COLO829 (cell line): ENCODE results near the gene PAM.
"Not testable (repeated sequence)": the region's sequence is repeated elsewhere in the genome, so short reads cannot be mapped to it uniquely, and the experiment has no call there.

ENCODE experiments used
- DNase-seq: peaks from one replicate; pipeline ENCODE4 v3.0.0; 2012; ENCODE audit warnings: low spot score

PAM gene

GRCh38 chr5:102946414-102946813 lies 191.3 kb downstream of the PAM start:
- DNase-seq = no peak

GRCh38 chr5:102946971-102947370 lies 191.9 kb downstream of the PAM start:
- no peak for DNase-seq

- DNase-seq = peak; percentile 8
These were observed 200.4 kb downstream of the PAM start for GRCh38 chr5:102955488-102955887.

DNA sequence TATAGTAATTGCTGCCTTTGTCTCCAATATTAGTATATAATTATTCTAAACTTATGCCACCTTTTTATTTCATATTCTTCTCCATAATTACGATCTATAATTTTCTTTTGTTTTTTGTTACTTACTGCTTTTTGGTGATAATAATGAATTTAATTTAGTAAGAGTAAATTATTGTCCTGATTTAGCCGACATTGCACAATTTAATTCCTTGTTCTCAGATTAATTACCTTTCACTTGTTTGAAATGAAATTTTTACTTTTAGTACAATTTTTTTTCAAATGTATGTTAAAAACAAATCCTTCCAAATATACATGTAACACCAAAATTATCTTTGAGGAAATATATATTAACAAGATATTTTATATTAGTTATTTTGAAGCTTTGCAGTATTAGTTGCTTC lies 201.5 kb downstream of the PAM start:
- DNase-seq = no peak

DNA sequence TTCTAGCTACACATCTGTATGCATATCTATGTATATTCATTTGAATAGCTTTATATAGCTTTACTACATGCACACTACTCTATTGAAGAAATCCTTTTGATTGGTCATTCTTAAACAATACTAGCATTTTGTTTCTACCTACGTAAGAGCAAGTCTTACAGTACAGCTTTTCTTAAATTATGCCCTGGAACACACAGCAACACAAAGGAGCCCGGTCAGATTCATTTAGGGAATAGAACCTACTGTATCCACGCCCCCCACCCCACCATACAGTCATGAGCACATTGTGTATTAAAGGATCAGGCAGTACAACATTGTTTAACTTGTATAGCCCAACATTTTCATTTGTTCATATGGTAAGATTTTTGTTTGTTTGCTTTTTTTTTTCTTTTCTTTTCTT lies 202.0 kb downstream of the PAM start:
- no peak for DNase-seq

- DNase-seq = no peak
These were observed 203.4 kb downstream of the PAM start for GRCh38 chr5:102958481-102959011.

DNA sequence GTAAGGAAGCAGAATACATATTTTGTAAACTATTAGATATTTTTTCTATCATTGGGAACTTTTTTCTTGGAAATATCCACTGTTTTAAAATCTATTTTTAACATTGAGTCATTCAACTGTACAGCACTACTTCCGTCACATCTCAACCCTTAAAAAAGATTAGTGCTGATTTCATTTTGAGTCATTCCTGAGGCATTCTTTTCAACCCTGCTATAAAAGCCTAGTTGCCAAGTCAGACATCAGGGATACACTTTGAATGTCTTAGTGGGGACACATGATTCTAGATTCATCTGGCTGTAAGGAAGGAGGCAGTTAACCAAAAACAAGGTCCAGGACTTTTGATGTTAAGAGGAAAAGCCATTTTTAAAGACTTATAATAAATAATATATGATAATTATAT lies 203.9 kb downstream of the PAM start:
- DNase-seq = peak; percentile 12

GRCh38 chr5:102961671-102962070 lies 206.6 kb downstream of the PAM start:
- DNase-seq = no peak

DNA sequence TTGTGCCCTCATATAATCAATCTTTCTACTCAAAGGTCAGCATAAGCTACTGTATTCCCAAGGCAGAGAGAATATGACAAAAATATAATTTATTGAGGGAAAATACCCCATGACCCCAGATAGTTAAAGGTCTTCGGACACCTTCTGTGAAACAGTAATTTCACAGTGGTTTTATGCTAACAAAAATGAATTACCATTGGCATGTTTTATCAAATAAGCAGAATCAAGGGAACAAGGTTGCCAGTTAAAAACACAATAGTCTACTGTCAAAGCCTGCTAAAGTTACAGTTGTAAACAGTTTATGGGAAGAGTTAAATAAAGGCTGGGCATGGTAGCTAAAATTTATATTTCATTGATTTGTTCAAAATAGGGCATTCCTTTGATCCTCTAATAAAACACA lies 210.5 kb downstream of the PAM start:
- no peak for DNase-seq

DNA sequence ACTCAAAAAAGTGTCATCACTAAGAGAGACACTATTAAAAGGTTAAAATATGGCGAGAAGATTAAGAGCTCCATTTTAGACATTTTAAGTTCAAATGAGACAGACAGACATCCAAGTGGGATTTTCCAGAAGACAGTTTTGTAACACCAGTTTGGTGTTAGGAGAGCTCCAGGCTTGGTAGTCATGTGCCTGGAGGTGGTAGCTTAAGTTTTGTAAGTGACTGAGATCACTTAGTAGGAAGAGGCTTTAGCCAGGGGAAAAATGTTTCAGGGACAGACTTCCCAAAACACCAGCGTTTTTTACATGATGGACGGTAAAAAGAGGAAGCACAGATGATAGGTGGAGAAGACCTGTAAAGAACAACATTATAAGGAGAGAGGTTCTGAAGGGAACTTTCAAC lies 214.5 kb downstream of the PAM start:
- no peak for DNase-seq

DNA sequence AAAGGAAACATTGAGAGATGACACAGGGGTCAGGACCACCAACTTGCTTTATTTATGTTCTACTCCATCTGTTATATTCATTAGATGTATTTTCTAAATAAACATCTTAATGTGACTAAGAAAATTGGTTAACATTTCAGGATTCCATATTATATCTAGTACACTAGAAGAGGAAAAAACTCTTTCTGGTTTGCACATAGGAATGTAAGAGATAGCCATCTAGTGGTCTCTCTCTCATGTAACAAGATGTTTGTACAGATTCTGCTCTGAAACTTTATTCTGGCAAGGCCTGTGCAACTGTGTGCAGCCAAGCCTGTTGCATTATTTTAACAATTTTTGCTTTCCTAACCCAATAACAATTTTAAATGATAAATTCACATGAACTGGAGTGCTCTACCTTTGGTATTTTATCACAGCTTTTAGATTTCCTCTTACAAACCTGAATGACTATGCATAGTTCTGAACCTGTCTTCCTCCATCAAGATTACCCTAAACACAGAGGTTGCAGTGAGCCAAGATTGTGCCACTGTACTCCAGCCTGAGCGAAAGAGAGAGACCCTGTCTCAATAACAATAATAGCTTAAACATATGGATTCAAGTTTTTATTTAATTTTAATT lies 216.7 kb downstream of the PAM start:
- peak; percentile 7 for DNase-seq

DNA sequence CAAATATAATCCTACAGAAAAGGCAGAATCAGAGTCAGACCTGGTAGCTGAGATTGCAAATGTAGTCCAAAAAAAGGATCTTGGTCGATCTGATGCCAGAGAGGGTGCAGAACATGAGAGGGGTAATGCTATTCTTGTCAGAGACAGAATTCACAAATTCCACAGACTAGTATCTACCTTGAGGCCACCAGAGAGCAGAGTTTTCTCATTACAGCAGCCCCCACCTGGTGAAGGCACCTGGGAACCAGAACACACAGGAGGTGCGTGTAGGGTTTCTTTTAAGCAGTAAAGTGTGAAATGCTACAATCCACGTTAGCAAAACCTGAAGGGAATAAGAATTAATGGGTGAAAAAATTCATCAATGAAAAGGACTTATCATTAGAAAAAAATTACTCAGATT lies 219.1 kb downstream of the PAM start:
- no peak for DNase-seq

GRCh38 chr5:102975045-102975444 lies 219.9 kb downstream of the PAM start:
- DNase-seq = no peak

DNA sequence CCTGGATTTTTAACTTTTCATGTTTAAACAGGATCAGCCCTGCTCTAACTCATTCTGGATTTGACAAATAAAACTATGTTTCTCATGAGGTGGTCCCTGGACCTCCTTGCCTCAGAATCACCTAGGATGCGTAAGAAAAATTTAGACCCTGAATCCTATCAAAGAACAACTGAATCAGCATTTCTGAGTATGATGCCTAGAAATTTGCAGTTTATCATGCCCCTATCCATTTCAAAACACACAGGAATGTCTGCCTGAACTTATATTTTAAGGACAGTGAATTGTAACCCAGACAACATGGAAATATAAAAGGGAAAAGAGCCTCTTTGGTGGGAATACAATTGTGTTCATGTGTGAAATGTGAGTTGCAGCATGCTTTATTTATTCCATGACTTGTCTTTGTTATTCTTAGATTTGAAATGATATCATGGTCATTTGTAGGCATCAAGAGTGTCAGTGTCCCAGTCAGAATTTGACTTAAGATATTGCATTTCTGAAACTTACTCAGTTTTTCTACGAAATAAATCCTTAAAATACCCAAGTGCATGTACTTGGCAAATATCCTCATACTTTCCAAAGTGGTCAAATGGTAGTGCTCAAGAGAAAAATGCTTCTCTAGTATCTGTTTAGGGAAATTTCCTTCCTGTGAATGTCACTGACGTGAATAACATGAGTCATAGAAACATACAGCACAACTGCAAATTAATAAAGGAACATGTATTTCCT lies 220.5 kb downstream of the PAM start:
- DNase-seq = peak; percentile 15

DNA sequence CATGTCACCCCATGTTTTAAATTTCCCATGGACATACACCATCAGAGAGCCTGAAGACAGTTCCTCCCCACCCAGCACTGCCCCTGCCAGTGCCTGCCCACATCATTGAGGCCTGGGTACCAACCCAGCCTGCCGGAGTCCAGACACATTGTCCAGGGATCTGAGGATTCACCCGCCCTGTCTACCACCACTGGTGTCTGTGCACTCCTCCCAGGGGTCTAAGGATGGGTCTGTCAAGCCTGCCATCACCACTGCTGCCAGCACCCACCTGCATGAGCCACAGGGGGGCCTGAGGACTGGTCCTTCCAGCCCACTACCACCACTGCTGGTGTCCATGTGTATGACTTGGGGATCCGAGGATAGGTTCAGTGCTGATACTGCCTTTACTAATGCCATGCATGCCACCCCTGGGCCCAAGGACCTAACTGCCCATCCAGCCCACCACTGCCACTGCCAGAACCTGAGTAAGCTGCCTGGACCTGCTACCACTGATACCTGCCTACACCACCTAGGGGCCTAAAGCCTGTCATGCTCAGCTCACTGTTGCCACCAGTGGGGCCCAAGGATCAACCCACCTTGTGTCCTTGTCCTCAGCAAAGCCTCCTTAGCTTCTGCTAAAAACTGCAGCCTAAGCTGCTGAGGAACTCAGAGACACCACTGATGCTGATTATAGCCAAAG lies 227.0 kb downstream of the PAM start:
- DNase-seq = no peak

DNA sequence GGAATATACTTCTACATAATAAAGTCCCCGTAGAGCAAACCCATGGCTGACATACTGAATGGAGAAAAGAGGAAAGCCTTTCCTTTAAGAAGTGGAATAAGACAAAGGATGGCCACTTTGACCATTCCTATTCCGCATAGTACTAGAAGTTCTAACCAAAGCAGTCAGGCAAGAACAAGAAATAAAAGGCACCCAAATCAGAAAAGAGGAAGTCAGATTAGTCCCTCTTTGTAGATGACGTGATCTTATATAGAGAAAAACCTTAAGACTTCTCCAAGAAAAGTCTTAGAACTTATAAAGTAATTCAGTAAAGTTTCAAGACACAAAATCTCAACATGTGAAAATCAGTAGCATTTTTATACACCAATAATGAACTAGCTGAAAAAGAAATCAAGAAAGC lies 231.0 kb downstream of the PAM start:
- no peak for DNase-seq

- DNase-seq = no peak
These were observed 233.4 kb downstream of the PAM start for GRCh38 chr5:102988459-102988858.

DNA sequence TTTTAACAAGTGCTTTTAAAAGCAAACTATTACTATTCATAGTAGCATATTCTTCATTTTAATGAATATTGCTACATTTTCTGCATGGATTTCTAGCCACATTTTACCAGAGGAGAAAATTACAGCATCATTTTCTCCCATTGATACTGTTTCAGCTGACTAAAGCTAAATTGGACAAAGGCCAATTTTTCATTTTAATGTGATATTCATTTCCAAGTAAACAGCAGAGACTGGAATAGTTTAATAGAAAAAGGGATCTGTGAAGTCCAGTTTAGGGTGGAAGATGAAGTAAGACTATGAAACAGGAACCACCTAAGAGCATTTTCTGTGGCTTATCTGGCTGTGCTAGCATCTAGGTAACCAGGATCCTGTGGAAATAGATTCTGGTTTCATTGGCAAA lies 236.7 kb downstream of the PAM start:
- no peak for DNase-seq

GRCh38 chr5:102996011-102996575 lies 241.0 kb downstream of the PAM start:
- DNase-seq = no peak

- no peak for DNase-seq
These were observed 243.1 kb downstream of the PAM start for GRCh38 chr5:102998224-102998623.

DNA sequence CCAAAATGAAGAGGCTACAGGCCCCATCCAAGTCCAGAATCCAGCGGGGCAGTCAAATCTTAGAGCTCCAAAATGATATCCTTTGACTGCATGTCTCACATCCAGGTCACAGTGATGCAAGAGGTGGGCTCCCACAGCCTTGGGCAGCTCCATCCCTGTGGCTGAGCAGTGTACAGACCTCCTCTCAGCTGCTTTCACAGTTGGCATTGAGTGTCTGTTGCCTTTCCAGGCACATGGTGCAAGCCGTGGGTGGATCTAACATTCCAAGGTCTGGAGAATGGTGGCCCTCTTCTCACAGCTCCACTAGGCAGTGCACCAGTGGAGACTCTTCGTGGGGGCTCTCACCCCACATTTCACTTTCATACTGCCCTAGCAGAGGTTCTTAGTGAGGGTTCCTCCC lies 244.1 kb downstream of the PAM start:
- DNase-seq = no peak

GRCh38 chr5:102999621-103000020 lies 244.5 kb downstream of the PAM start:
- DNase-seq = not testable (repeated sequence)

GRCh38 chr5:103000089-103000488 lies 245.0 kb downstream of the PAM start:
- no peak for DNase-seq
